A549 (cell line): ENCODE results near the gene CTNNBIP1. TPM values are rescaled to one million over a fixed set of nuclear protein-coding genes. Genes with fewer than 3 reads are reported as not detected.

Experiments
- ATAC-seq, 2 experiments: fragments of 200-7000 bp in 1 of 2; fragments of >200 bp in 1 of 2; cut with Nextera tagmentation in 1 of 2; cut with Tn5 transposase in 1 of 2; 3 replicates each; pipeline versions ENCODE4 v1.8.0 to v1.9.1; 2018 to 2020; ENCODE audit warnings: mild to moderate bottlenecking in 1 of 2, moderate library complexity in 1 of 2
- CTCF ChIA-PET: fragments of 300-600 bp; sonication (Branson Sonifier 250); formaldehyde crosslinking; extraction: SDS; loops from one replicate; lab custom pipeline; 2021; ENCODE audit warnings: antibody characterized with exemption, inconsistent platforms; lab: Yijun Ruan, JAX
- POLR2A ChIA-PET: fragments of 350-600 bp; formaldehyde crosslinking; extraction: SDS; loops from one replicate; lab custom pipeline; 2021; ENCODE audit warnings: antibody characterized with exemption, inconsistent platforms; lab: Yijun Ruan, JAX
- DNase-seq, 2 experiments: peaks; one replicate each; pipeline versions ENCODE4 v3.0.0 to v3.0.0-alpha.2; 2011 to 2016; ENCODE audit warnings: low read depth in 1 of 2, low spot score in 1 of 2
- FAIRE-seq: peaks from 2 replicates; lab custom pipeline; 2011; peaks lifted over from hg19 to GRCh38; lab: Jason Lieb, UNC
- H3K27ac ChIP-seq, 2 experiments: fragments of >200 bp; sonication (Bioruptor Twin); formaldehyde crosslinking; 3 replicates each; pipeline ENCODE4 v1.5.1; 2016 to 2017
- H3K4me1 ChIP-seq: fragments of >200 bp; sonication (Bioruptor Twin); formaldehyde crosslinking; 3 replicates; pipeline ENCODE4 v1.6.1; 2016
- H3K4me2 ChIP-seq: fragments of >200 bp; sonication (Bioruptor Twin); formaldehyde crosslinking; 3 replicates; pipeline ENCODE4 v1.6.1; 2016
- H3K4me3 ChIP-seq: fragments of >200 bp; sonication (Bioruptor Twin); formaldehyde crosslinking; 3 replicates; pipeline ENCODE4 v1.5.1; 2016
- H3K9me3 ChIP-seq: fragments of >200 bp; sonication (Bioruptor Twin); formaldehyde crosslinking; 3 replicates; pipeline ENCODE4 v1.6.1; 2016
- ATOH8 ChIP-seq: fragments of 250-450 bp; sonication (Bioruptor Pico); IDR thresholded peaks from 2 replicates; pipeline ENCODE4 v1.5.0; 2020; ENCODE audit warnings: low read depth, mild to moderate bottlenecking, moderate library complexity
- BHLHE40 ChIP-seq: IDR thresholded peaks from 2 replicates; pipeline ENCODE4 v1.6.1; 2012; ENCODE audit warnings: low read depth, low read length, inconsistent platforms
- CBX2 ChIP-seq: fragments of 200-600 bp; sonication (generic); IDR thresholded peaks from 2 replicates; pipeline ENCODE4 v1.6.1; 2016; ENCODE audit warnings: low read depth, mild to moderate bottlenecking, borderline replicate concordance
- CBX8 ChIP-seq: fragments of 200-600 bp; sonication (generic); IDR thresholded peaks from 2 replicates; pipeline ENCODE4 v1.6.1; 2016
- CHD4 ChIP-seq: fragments of 200-600 bp; sonication (generic); IDR thresholded peaks from 2 replicates; pipeline ENCODE4 v1.6.1; 2016; ENCODE audit warnings: antibody characterized with exemption, mild to moderate bottlenecking, borderline replicate concordance
- EP300 ChIP-seq, 2 experiments: fragments of >200 bp; sonication (Bioruptor Twin); formaldehyde crosslinking; IDR thresholded peaks; 2 replicates in 1 of 2; 3 replicates in 1 of 2; pipeline ENCODE4 v1.6.1; 2016 to 2017
- ESRRA ChIP-seq: fragments of 150-350 bp; IDR thresholded peaks from 2 replicates; pipeline ENCODE4 v1.6.1; 2014; ENCODE audit warnings: mild to moderate bottlenecking, low read length, borderline replicate concordance
- FOSB ChIP-seq: fragments of 250-450 bp; sonication (Bioruptor Pico); IDR thresholded peaks from 2 replicates; pipeline ENCODE4 v1.5.0; 2020; ENCODE audit warnings: mild to moderate bottlenecking, moderate library complexity
- FOXS1 ChIP-seq: fragments of 250-450 bp; sonication (Bioruptor Pico); IDR thresholded peaks from 2 replicates; pipeline ENCODE4 v1.5.0; 2020; ENCODE audit warnings: mild to moderate bottlenecking, moderate library complexity
- GATA3 ChIP-seq: IDR thresholded peaks from 2 replicates; pipeline ENCODE4 v1.6.1; 2012; ENCODE audit warnings: borderline replicate concordance
- HDAC2 ChIP-seq: fragments of 200-600 bp; sonication (generic); IDR thresholded peaks from 2 replicates; pipeline ENCODE4 v1.6.1; 2016
- HMGXB4 ChIP-seq: fragments of 250-450 bp; sonication (Bioruptor Pico); IDR thresholded peaks from 2 replicates; pipeline ENCODE4 v1.5.0; 2021; ENCODE audit warnings: mild to moderate bottlenecking, moderate library complexity, borderline replicate concordance
- HOXB13 ChIP-seq: fragments of 250-450 bp; sonication (Bioruptor Pico); IDR thresholded peaks from 2 replicates; pipeline ENCODE4 v1.5.0; 2020; ENCODE audit warnings: low read depth, mild to moderate bottlenecking, moderate library complexity
- HOXB5 ChIP-seq: fragments of 250-450 bp; sonication (Bioruptor Pico); IDR thresholded peaks from 2 replicates; pipeline ENCODE4 v1.5.0; 2020; ENCODE audit warnings: mild to moderate bottlenecking, moderate library complexity
- JUN ChIP-seq, 2 experiments: fragments of >200 bp; sonication (Bioruptor Twin); formaldehyde crosslinking; IDR thresholded peaks; 2 replicates in 1 of 2; 3 replicates in 1 of 2; pipeline ENCODE4 v1.6.1; 2016 to 2017
- KDM1A ChIP-seq: fragments of 200-600 bp; sonication (generic); IDR thresholded peaks from 2 replicates; pipeline ENCODE4 v1.6.1; 2016; ENCODE audit warnings: low read depth, mild to moderate bottlenecking
- KDM5A ChIP-seq: fragments of 200-600 bp; sonication (generic); IDR thresholded peaks from 2 replicates; pipeline ENCODE4 v1.6.1; 2016; ENCODE audit warnings: antibody characterized with exemption, mild to moderate bottlenecking
- MAFK ChIP-seq: fragments of 450-650 bp; IDR thresholded peaks from 2 replicates; pipeline ENCODE4 v1.6.1; 2014; ENCODE audit not compliant: partially characterized antibody
- MAZ ChIP-seq: fragments of 150-350 bp; IDR thresholded peaks from 2 replicates; pipeline ENCODE4 v1.6.1; 2014; ENCODE audit warnings: antibody characterized with exemption, low read depth, low read length, borderline replicate concordance
- PHF8 ChIP-seq: fragments of 200-600 bp; sonication (generic); IDR thresholded peaks from 2 replicates; pipeline ENCODE4 v1.6.1; 2016; ENCODE audit warnings: low read depth, mild to moderate bottlenecking, antibody characterized with exemption, moderate library complexity, borderline replicate concordance
- POLR2A ChIP-seq: IDR thresholded peaks from 2 replicates; pipeline ENCODE4 v1.6.1; 2012; ENCODE audit warnings: mild to moderate bottlenecking, low read length
- RAD21 ChIP-seq, 2 experiments: fragments of >200 bp in 1 of 2; sonication (Bioruptor Twin) in 1 of 2; formaldehyde crosslinking in 1 of 2; IDR thresholded peaks in 1 of 2; conservative IDR thresholded peaks in 1 of 2; 2 replicates in 1 of 2; 3 replicates in 1 of 2; pipeline ENCODE4 v1.6.1; 2012 to 2018; ENCODE audit warnings: inconsistent platforms in 1 of 2
- RARB ChIP-seq: fragments of 250-450 bp; sonication (Bioruptor Pico); IDR thresholded peaks from 2 replicates; pipeline ENCODE4 v1.8.0; 2021; ENCODE audit warnings: mild to moderate bottlenecking, moderate library complexity
- RNF2 ChIP-seq: fragments of 200-600 bp; sonication (generic); IDR thresholded peaks from 2 replicates; pipeline ENCODE4 v1.6.1; 2016; ENCODE audit warnings: low read depth, mild to moderate bottlenecking, antibody characterized with exemption, moderate library complexity, borderline replicate concordance
- SMC3 ChIP-seq: fragments of >200 bp; sonication (Bioruptor Twin); formaldehyde crosslinking; IDR thresholded peaks from 3 replicates; pipeline ENCODE4 v1.6.1; 2018; ENCODE audit warnings: inconsistent platforms
- SREBF2 ChIP-seq: fragments of 450-650 bp; IDR thresholded peaks from 2 replicates; pipeline ENCODE4 v1.6.1; 2014; ENCODE audit warnings: mild to moderate bottlenecking, moderate library complexity
- USF2 ChIP-seq: fragments of 450-650 bp; IDR thresholded peaks from 2 replicates; pipeline ENCODE4 v1.6.1; 2014; ENCODE audit warnings: antibody characterized with exemption
- ZSCAN20 ChIP-seq: fragments of 250-450 bp; sonication (Bioruptor Pico); IDR thresholded peaks from 2 replicates; pipeline ENCODE4 v1.8.0; 2022; ENCODE audit warnings: mild to moderate bottlenecking, moderate library complexity
- WGBS: methylation state at CpG from one replicate; pipeline ENCODE4 v1.1.6; 2017; ENCODE audit errors: missing lambda C conversion rate; 5-methylcytosine and 5-hydroxymethylcytosine counted together
- polyA plus RNA-seq, 4 experiments: library from polyadenylated mRNA; depleted of rRNA in 3 of 4; stranded (reverse); fragments of >200 nt; fragmentation: RNase III in 1 of 4; extraction: RNeasy Plus Mini Kit Qiagen cat#74134 plus additional on column Dnase treatment in 1 of 4; gene quantifications; 2 replicates in 3 of 4; 3 replicates in 1 of 4; pipeline ENCODE4 v1.2.3, GENCODE V29; 2011 to 2017
- TF ChIP-seq, protein P1 (sequence below): IDR thresholded peaks from 2 replicates; pipeline ENCODE4 v1.6.1; 2012

CTNNBIP1 gene
- polyA plus RNA-seq, 2 of the 4 experiments (the other 2 are of a cell fraction), result 5.6 to 10.4 TPM

DNA sequence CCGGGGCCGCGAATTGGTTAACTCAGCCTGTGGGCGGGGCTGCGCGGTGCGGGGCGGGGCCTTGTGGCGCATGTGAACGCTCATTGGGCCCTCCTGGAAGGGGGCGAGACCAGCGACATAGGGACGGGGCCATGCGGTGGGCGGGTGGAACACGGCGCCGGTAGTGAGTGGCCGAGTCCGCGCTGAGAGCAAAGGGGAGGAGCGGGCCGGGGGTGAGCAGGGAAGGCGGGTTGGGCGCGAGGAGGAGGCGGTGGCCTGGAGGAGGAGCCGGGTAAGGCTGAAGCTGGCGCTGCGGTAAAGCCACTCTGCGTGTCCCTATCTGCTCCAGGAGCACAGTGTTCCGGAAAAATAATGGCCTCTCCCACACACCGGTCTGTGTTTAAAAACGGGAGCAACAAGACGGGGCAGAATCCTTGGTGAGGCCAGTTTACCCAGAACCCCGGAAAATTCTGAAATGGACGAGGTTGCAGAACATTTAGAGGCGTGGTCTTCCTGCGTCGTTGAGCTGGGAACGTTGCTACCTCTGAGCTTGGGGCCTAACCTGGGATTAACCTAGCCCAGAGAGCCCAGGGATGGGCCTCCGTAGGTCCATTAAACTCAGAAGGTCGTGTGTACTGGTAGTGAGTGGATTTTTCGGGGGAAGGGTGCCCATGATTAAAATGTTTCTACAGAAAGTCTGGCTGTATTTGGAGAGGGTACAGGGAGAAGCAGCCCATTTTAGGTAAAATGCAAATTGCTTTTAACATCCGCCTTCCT is 532 bp upstream of the CTNNBIP1 start:
- Histone ChIP-seq H3K27ac (peak overlapping the region; percentile 79 to 86), H3K4me3 (peak overlapping the region; percentile 51), H3K4me2 (peak overlapping the region; percentile 75), H3K9me3 (no peaks in the 10 kb centered on the region), H3K4me1 (peaks cover 13% of the 10 kb centered on the region; the same call in 2 of the 3 replicates)
- FAIRE-seq, result no peak
- POLR2A ChIA-PET, result interaction anchor here (0.6 to 1.0 kb wide), 3 partner anchors 10 to 126 kb away, joined by 3 to 10 read pairs (median 3); partner anchors contain the start of genes LZIC and NMNAT1
- ATAC-seq, result peak; percentile 96 to 99
- under 1% methylated on average over 19 of the region's 45 CpGs for WGBS
- TF ChIP-seq EP300 (IDR thresholded peaks at IDR 0.05), result no peak
- no peak for TF ChIP-seq JUN (IDR thresholded peaks at IDR 0.05)
- no peak for TF ChIP-seq CBX8
- TF ChIP-seq ZSCAN20 (CRISPR knock-in tag), result no peak
- TF ChIP-seq SREBF2, result no peak
- no peak for TF ChIP-seq KDM1A
- no peak for TF ChIP-seq FOSB (CRISPR knock-in tag)
- no peak for TF ChIP-seq USF2
- TF ChIP-seq MAZ, result no peak
- TF ChIP-seq RNF2, result no peak
- no peak for TF ChIP-seq HOXB13 (CRISPR knock-in tag)
- TF ChIP-seq, protein P1, sequence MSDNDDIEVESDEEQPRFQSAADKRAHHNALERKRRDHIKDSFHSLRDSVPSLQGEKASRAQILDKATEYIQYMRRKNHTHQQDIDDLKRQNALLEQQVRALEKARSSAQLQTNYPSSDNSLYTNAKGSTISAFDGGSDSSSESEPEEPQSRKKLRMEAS, result no peak; the same call in 1 of the 2 replicates
- peak; percentile 41; the same call in 1 of the 2 replicates for TF ChIP-seq PHF8
- no peak for TF ChIP-seq HMGXB4
- no peak for TF ChIP-seq HOXB5
- peak; percentile 73 for TF ChIP-seq POLR2A
- TF ChIP-seq BHLHE40, result no peak
- CTCF ChIA-PET, result interaction anchor here (0.5 kb wide), 1 partner anchor 292 kb away, joined by 3 read pairs; no protein-coding TSS in a partner anchor
- peak; percentile 90 to 98 for DNase-seq

DNA sequence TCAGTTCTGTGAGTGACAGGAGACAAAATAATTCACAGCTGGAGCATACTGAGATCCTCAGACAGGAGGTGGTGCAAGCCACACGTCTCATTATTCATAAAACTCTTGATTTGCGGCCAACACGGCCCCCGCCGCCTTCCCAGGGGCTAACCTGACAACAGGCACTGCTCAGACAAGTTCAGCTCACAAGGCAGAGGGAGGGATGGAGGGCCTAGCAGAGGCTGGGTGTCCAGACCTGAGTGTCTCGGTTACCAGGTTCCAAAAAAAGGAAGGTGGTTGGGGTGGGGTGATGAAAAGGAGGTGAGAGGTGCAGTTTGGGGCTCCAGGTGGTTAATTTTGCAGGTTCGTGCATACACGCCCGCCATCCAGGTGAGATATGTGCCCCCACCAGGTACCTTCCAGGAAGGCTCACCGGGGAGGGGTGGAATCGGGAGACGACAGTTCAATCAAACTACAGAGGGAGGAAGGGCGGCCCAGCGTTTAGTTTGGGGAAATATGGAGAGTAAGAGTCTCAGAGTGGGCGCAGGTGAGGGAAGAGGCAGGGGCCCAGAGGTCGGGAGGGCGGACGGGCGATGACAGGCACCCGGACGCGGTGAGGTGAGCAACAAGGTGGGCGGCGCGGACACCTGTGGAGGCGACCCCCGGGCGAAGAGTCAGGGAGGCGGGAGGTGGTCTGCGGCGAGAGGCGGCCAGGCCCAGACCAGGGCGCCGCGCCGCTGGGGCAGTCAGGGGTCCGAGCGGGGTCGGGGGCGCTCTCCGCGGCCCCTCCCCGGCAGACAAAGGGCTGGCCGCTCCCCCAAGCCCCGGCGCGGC is 629 bp downstream of the CTNNBIP1 start:
- H3K4me1 ChIP-seq, result peaks cover 13% of the 10 kb centered on the region; the same call in 2 of the 3 replicates
- 8% methylated on average over 26 of the region's 47 CpGs for WGBS
- no peak for FAIRE-seq
- peak overlapping the region; percentile 81 to 89 for H3K27ac ChIP-seq
- TF ChIP-seq, protein P1, result no peak
- no peak for TF ChIP-seq ESRRA
- TF ChIP-seq SMC3, result no peak
- TF ChIP-seq MAFK, result no peak
- no peak for TF ChIP-seq ZSCAN20 (CRISPR knock-in tag)
- TF ChIP-seq RAD21 (conservative IDR thresholded peaks at IDR 0.05 in 1 of 2, IDR thresholded peaks at IDR 0.05 in 1 of 2), result no peak
- no peak for TF ChIP-seq HDAC2
- no peak for TF ChIP-seq KDM5A
- TF ChIP-seq CBX2, result no peak
- no peak for TF ChIP-seq RARB (CRISPR knock-in tag)
- no peak for TF ChIP-seq CHD4
- no peak for TF ChIP-seq ATOH8 (CRISPR knock-in tag)
- TF ChIP-seq FOXS1 (CRISPR knock-in tag), result no peak
- TF ChIP-seq GATA3, result no peak
- TF ChIP-seq, all 56 proteins: peak for 0
- ChIA-PET POLR2A (no interaction called here), CTCF (no interaction called here)
- Histone ChIP-seq H3K4me3 (peak overlapping the region; percentile 92), H3K9me3 (no peaks in the 10 kb centered on the region), H3K4me2 (peak overlapping the region; percentile 96)
- peak in 1 of 2 experiments; percentile 12; a peak in 2 of 6 replicates for ATAC-seq
- no peak for DNase-seq
